ENCODE measurements around the gene SMCO3. TPM values are rescaled to one million over a fixed set of nuclear protein-coding genes. Genes with fewer than 3 reads are reported as not detected.

Gene SMCO3
- total RNA-seq, 1 experiment from 2014 or later = not detected

- TF ChIP-seq USF1 (CRISPR knock-in tag; IDR thresholded peaks at IDR 0.05) (0 out of 2 replicates have a peak, but pooled peaks have one; percentile 10), PRDM15 (CRISPR knock-in tag; IDR thresholded peaks at IDR 0.05) (no peak), KAT7 (CRISPR knock-in tag; IDR thresholded peaks at IDR 0.05; ENCODE audit: borderline replicate concordance) (0 out of 2 replicates have a peak, but pooled peaks have one; percentile 45)
- no peaks in the 10 kb centered on the region for H3K9me3 Mint-ChIP-seq
- no peaks in the 10 kb centered on the region; the same call in 1 of the 2 replicates for H3K27me3 Mint-ChIP-seq (ENCODE audit: low read depth)
- POLR2A ChIA-PET = interaction anchor here (1.3 to 2.9 kb wide), 4 partner anchors 9 to 260 kb away, joined by 3 to 22 read pairs (median 4); partner anchors contain the start of genes C12orf60 and WBP11
- H3K4me3 Mint-ChIP-seq = peak overlapping the region; percentile 99
- DNase-seq (ENCODE audit: low spot score) (peak; percentile 25), ATAC-seq (no peak)
- CTCF ChIA-PET = interaction anchor here (0.5 to 2.0 kb wide), 6 partner anchors 19 to 86 kb away, joined by 3 to 8 read pairs (median 4); partner anchors contain the start of genes C12orf60 and WBP11
- H3K4me1 Mint-ChIP-seq = peaks cover 35% of the 10 kb centered on the region
- H3K27ac Mint-ChIP-seq = peak overlapping the region; percentile 93
- peaks cover 4% of the 10 kb centered on the region; the same call in 1 of the 2 replicates for H3K36me3 Mint-ChIP-seq
Observed at GRCh38 chr12:14774906-14775635, 38.9 kb downstream of the SMCO3 start.

GRCh38 chr12:14774074-14774905, 39.7 kb downstream of the SMCO3 start:
- peak overlapping the region; percentile 93 for H3K27ac Mint-ChIP-seq
- H3K27me3 Mint-ChIP-seq (ENCODE audit: low read depth) = no peaks in the 10 kb centered on the region; the same call in 1 of the 2 replicates
- DNase-seq (ENCODE audit: low spot score) (peak; percentile 95), ATAC-seq (peak; percentile 74)
- peaks cover 35% of the 10 kb centered on the region for H3K4me1 Mint-ChIP-seq
- H3K9me3 Mint-ChIP-seq = no peaks in the 10 kb centered on the region
- peak overlapping the region; percentile 99 for H3K4me3 Mint-ChIP-seq
- CTCF ChIA-PET = interaction anchor here (0.5 to 2.0 kb wide), 6 partner anchors 18 to 87 kb away, joined by 3 to 8 read pairs (median 4); partner anchors contain the start of genes C12orf60 and WBP11
- POLR2A ChIA-PET = interaction anchor here (1.1 to 2.9 kb wide), 6 partner anchors 10 to 261 kb away, joined by 3 to 22 read pairs (median 3); partner anchors contain the start of genes C12orf60 and WBP11
- peaks cover 4% of the 10 kb centered on the region; the same call in 1 of the 2 replicates for H3K36me3 Mint-ChIP-seq
- TF ChIP-seq ZNF317 (CRISPR knock-in tag; IDR thresholded peaks at IDR 0.05; ENCODE audit: borderline replicate concordance, low read depth) = no peak
- no peak for TF ChIP-seq OVOL2 (CRISPR knock-in tag; IDR thresholded peaks at IDR 0.05; ENCODE audit: borderline replicate concordance)
- TF ChIP-seq ZNF512 (CRISPR knock-in tag; IDR thresholded peaks at IDR 0.05; ENCODE audit: borderline replicate concordance) = no peak
- TF ChIP-seq HMGXB4 (CRISPR knock-in tag; IDR thresholded peaks at IDR 0.05) = peak; percentile 63; the same call in 1 of the 2 replicates
- TF ChIP-seq FOXK1 (CRISPR knock-in tag; IDR thresholded peaks at IDR 0.05) = 0 out of 2 replicates have a peak, but pooled peaks have one; percentile 27
- TF ChIP-seq ZNF219 (CRISPR knock-in tag; IDR thresholded peaks at IDR 0.05; ENCODE audit: borderline replicate concordance) = no peak
- TF ChIP-seq NFATC4 (CRISPR knock-in tag; IDR thresholded peaks at IDR 0.05) = no peak
- TF ChIP-seq IRF1 (CRISPR knock-in tag; IDR thresholded peaks at IDR 0.05) = no peak
- TF ChIP-seq NR1H2 (CRISPR knock-in tag; IDR thresholded peaks at IDR 0.05) = no peak
- TF ChIP-seq ZNF232 (CRISPR knock-in tag; IDR thresholded peaks at IDR 0.05) = 0 out of 2 replicates have a peak, but pooled peaks have one; percentile 68
- TF ChIP-seq SMAD4 (CRISPR knock-in tag; IDR thresholded peaks at IDR 0.05) = no peak
- TF ChIP-seq MLX (CRISPR knock-in tag; IDR thresholded peaks at IDR 0.05) = no peak
- 0 out of 2 replicates have a peak, but pooled peaks have one; percentile 26 for TF ChIP-seq CBFB (CRISPR knock-in tag; IDR thresholded peaks at IDR 0.05; ENCODE audit: low read depth)
- 0 out of 2 replicates have a peak, but pooled peaks have one; percentile 19 for TF ChIP-seq NR2C2 (CRISPR knock-in tag; IDR thresholded peaks at IDR 0.05)
- no peak for TF ChIP-seq RELA (CRISPR knock-in tag; IDR thresholded peaks at IDR 0.05; ENCODE audit: borderline replicate concordance)
- TF ChIP-seq JAZF1 (CRISPR knock-in tag; IDR thresholded peaks at IDR 0.05) = no peak
- TF ChIP-seq TP53 (CRISPR knock-in tag; IDR thresholded peaks at IDR 0.05) = peak; percentile 76; the same call in 1 of the 2 replicates

Measured in WTC11 (cell line).